ENCODE results near the gene NTN5.
"Not testable (repeated sequence)": the region's sequence is repeated elsewhere in the genome, so short reads cannot be mapped to it uniquely, and the experiment has no call there.

The NTN5 gene

DNA sequence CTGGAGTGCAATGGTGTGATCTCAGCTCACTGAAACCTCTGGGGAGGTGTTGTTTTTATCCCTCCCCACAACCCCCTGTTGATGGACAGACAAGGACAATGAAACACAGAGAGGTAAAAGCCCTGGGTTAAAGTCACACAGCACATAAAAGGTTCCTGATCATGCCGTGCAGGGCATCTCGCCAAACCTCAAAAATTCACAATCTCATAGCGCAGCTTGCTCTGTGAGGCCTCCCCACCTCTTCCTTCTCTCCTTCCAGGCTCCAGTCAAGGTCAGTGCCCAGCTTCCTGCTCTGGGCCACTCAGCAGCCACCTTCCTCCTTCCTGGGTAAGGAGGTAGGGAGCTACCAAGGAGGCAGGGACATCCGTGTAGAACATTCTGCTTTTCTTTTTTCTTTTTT lies 25.2 kb upstream of the NTN5 start:
- DNase-seq (ENCODE audit: low read depth, low spot score) = no peak

DNA sequence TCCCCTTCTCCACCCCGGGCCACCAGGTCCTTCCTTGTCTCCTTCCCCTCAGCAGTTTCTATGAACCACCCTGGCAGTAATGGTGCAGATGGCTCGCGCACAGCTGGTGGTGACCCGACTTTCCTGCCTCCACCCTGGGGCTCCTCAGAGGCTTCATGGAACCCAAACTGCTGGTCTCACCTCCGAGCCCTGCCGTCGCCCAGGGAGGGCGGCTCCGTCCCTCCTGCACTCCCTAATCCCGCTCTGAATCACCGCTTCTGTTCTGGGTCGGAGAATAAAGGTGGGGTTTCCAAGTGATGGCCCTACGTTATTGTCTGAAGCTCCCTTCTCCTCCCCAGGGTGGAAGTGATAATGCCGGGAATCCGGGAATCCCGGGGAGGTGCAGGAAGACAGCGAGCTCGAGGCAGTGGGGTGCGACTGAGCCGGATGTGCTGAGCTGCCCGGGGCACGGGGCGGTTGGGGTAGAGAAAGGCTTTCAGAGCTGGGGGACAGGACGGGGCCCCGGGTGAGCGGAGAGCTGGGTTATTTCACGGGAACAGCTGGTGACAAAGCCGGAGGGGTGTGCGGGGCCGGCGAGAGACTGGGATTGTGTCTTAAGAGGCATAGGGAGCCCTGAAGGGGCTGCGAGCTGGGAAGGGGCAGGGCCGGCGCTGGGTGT lies 23.7 kb upstream of the NTN5 start:
- DNase-seq (ENCODE audit: low read depth, low spot score) = no peak

DNA sequence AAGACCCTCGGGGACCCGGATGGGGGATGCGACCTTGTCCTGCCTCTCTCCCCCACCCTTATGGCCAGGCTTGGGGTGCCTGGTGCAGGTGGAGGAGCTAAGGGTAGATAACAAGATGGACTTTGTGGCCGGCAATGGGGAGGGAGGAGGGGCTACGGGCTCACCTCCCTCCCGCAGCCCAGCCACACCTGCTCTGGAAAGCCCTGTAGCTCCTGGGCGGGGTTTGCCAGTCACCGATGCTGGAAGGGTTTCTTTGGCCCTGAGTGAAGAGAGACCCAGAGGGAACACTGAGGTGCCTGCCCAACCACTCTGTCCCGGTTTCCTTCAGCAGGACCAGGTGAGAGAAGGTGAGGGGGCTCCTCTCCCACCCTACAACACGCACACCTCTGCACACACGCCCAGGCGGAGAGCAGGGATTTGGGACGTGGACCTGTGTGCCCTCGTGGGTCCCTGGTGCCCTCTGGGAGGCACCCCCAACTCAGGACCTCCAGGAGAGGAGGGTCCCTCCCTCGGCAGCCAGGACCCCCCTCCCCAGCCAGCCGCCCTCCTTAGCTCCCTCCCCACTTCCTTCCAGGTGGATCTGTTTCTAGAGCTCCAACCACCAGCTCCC lies 23.0 kb upstream of the NTN5 start, which contains the start of gene FUT2:
FUT2 (plus strand) TSS at position 229 of the 610 bp plus-strand sequence. CDS start 6,986 bp downstream, outside the sequence.
- DNase-seq (ENCODE audit: low read depth, low spot score) = no peak

GRCh38 chr19:48693629-48694028 lies 20.8 kb upstream of the NTN5 start:
- DNase-seq (ENCODE audit: low read depth, low spot score) = not testable (repeated sequence)

- DNase-seq (ENCODE audit: low read depth, low spot score) = no peak
Observed at GRCh38 chr19:48689449-48689848, 16.6 kb upstream of the NTN5 start.

DNA sequence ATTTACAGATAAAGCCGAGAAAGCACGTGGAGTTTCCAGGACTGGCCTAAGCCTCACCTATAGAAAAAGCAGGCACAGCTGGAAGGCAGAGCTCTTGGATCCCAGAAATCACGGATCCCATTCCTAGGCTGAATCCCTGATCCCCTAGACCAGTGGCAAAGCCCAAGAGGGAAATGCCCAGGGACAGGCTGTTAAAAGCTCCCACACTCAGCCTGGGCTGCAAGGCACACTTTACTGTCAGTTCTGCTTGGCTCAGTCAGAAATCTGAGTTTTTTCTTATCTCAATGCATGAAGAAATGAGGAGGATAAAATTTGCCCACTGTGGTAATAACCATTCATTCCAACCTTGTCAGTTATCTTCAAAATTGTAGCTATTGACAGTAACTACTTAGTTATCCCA lies 15.0 kb upstream of the NTN5 start:
- DNase-seq (ENCODE audit: low read depth, low spot score) = no peak

- not testable (repeated sequence) for DNase-seq (ENCODE audit: low read depth, low spot score)
Observed at GRCh38 chr19:48686637-48687036, 13.8 kb upstream of the NTN5 start.

- DNase-seq (ENCODE audit: low read depth, low spot score) = no peak
Observed at GRCh38 chr19:48686088-48686487, 13.3 kb upstream of the NTN5 start.

- DNase-seq (ENCODE audit: low read depth, low spot score) = no peak
Observed at GRCh38 chr19:48685583-48685982, 12.8 kb upstream of the NTN5 start.

DNA sequence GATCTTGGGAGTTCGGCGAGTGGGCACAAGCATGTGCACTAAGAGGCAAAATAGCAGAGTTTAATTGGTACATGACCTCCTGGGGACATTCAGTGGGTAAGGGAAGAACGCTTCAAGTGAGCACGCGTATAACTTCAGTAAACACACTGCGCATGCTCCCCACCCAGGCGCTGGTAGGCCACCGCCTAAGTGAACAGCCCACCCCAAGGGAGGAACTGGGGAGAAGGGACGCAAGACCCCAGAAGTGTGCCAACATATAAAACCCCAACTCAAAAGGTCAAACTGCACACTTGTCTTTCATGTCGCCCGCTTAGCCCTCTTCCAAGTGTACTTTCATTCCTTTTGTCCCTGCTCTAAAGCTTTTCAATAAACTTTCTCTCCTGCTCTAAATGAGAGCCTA lies 10.5 kb upstream of the NTN5 start:
- no peak for DNase-seq (ENCODE audit: low read depth, low spot score)

GRCh38 chr19:48681127-48681470 lies 8.3 kb upstream of the NTN5 start:
- no peak for DNase-seq (ENCODE audit: low read depth, low spot score)

DNA sequence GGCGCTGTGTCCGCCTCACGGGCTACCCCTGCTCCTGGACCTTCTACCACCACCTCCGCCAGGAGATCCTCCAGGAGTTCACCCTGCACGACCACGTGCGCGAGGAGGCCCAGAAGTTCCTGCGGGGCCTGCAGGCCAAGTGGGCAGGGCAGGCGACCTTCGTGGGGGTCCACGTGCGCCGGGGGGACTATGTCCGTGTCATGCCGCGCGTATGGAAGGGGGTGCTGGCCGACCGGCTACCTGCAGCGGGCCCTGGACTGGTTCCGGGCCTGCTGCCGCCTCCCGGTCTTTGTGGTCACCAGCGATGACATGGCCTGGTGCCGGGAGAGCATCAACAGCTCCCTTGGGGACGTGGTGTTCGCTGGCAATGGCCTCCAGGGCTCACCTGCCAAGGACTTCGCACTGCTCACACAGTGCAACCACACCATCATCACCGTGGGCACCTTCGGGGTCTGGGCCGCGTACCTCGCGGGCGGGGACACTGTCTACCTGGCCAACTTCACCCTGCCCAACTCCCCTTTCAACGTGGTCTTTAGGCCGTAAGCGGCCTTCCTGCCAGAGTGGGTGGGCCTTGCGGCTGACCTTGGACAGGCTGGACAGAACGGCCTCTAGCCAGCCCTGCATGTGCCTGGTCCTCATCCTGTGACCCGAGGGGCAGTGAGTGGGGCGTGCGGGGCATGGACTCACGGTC lies 7.8 kb upstream of the NTN5 start:
- DNase-seq (ENCODE audit: low read depth, low spot score) = no peak

GRCh38 chr19:48680006-48680405 lies 7.2 kb upstream of the NTN5 start:
- not testable (repeated sequence) for DNase-seq (ENCODE audit: low read depth, low spot score)

- no peak for DNase-seq (ENCODE audit: low read depth, low spot score)
Observed at GRCh38 chr19:48678201-48678600, 5.4 kb upstream of the NTN5 start.

DNA sequence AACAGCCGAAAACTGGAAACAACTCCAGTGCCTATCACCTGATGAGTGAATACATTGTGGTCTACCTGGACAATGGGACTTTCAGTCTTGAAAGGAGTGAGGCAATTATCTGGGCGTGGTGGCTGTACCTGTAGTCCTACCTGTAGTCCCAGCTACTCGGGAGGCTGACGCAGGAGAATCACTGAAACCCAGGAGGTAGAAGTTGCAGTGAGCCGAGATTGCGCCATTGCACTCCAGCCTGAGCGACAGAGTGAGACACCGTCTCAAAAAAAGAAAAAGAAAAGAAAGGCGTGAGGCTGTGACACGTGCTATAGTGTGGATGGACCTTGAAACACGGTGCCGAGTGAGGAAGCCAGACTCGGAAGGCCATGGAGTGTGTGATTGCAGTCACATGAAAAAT lies 4.1 kb upstream of the NTN5 start:
- no peak for DNase-seq (ENCODE audit: low read depth, low spot score)

DNA sequence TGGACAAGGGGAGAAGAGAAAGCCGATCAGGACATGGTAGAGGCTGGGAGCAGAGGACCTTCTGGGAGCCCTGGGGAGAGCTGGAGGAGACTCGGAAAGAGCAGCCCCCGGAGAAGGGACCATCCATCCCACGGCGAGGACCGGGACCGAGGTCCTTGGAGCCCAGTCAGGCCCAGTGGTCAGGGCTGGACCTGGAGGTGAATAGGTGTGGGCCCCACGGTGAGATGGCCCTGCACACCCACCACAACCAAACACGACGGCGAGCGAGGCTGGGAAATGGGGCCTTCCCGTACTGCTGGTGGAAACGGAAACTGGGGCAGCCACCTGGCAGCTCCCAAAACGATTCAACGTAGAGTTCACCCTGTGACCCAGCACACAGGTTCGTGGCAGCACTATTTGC lies 3.7 kb upstream of the NTN5 start:
- no peak for DNase-seq (ENCODE audit: low read depth, low spot score)

DNA sequence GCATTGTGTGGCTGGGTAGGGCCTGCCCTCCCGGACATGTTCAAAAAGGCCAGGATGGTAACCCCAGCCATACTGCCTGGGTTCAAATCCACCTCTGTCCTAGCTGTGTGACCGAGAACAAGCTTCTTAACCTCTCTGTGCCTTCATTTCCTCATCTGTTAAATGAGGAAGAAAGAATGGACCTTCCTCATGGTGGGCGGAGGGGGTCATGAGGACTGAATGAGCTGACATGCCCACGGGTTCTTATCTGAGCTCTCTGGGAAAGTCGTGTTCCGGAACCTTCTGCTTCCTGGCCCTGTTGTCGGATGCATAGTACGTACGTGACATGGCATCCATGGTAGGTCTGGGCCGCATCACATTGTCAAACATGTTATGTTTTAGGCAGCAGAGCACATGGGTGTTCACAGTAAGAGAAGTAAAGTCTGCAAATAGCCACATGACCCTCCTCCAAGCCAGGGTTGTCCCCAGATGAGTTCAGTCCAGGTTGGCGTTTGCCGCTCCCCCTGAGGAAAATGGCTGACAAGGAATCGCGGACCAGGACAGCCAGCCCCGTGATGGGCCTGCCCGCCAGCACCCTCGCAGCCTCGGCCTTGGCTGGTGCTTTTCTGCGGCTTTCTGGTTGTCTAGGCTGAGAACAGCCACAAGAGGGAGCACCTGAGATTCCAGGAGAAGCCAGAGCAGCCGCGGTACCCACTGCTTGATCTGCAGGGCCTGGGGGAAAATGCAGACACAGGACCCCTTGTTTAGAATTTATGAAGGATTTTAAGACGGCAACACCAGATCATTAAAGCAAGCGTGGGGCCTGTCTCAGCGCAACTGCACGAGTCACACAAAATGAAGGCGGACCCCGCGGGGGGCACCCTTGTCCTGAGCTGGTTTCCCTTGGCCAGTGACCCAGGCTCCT lies 2.4 kb upstream of the NTN5 start:
- peak; percentile 38 for DNase-seq (ENCODE audit: low read depth, low spot score)

DNA sequence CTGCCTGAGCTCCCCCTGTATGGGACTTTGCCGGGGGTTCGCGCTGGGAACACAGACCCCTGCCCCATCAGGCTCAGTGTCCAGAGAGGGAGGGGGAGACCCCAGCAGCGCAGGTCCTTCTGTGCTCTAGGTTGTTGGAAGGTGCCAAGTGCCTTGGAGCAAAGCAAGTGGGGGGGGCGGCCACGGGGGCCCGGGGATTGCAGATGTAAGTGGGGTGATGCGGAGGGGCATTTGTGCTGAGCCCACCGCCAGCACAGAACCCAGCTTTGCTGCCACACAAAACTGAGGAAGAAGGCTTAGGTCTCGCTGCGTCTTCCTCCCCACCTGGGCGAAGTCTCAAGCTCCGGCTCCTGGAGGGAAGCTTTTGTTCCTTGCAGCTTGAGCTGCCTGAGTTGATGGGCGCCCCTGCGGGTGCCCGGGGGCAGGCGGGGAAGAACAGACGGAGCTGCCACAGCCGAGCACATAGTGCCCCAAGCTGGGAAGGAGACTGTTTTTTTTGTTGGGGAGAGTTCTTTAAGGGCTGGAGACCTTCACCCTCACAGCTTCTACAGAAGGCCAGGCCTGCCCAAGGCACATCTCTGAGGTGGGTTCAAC lies 1.5 kb upstream of the NTN5 start:
- no peak for DNase-seq (ENCODE audit: low read depth, low spot score)

DNA sequence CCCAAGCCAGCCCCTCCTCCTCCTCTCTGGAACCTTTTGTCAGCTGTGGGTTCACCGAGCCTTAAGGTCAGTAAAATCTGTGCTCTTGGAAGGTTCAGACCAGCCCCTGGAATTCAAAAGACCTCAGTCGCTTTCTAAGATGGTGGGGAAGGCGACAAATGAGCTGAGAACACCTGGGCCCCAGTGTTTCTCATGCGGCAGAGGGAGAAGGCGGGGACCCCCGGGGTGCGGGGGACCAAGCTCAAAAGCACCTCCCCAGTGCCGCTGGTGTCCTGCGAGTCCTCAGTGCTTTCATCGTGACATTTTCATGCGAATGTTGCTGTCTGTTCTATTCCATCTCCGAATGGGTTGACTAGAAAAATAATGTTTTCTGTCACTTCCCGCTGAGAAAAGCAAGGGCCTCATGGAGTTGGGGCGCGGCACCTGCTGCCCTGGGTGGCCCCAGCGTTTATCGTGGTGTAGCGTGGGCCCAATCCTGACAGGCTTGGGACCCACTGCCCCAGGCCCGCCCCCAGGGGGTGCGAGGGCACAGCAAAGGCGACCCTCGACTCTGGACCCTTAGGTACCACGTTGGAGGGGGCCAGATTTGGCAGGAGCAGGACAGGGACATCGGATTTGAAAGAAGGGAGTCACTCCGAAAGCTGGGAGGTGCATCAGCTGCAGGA lies 751 bp upstream of the NTN5 start:
- no peak for DNase-seq (ENCODE audit: low read depth, low spot score)

DNA sequence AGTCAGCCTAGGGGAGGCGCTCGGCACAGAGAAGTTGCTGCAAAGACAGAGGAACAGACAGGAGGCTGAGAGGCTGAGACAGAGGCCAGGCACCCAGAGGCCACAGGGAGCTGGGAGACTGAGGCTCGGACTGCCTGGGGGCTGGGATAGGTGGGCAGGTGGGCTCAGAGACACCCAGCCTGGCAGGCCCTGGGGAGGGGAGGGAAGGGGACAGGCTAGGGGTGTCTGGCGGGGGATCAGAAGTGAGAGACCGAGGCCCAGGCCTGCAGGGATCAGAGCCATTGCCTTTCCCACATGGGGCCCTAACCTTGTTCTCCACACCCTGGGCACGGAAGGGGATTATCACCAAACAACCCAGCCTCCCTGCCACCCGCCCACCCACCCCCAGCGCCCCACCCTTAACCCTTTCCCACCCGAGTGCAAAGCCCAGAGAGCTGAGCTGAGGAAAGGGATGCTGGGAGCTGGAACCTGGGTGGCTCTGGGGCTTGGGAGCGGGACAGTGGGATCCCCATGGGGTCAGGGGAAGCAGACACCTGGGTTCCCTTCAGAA lies 1.3 kb downstream of the NTN5 start:
- DNase-seq (ENCODE audit: low read depth, low spot score) = no peak
